H1 (cell line): ENCODE data around the gene ALOX15B.

Experiments
- CHD2 ChIP-seq: IDR thresholded peaks from 2 replicates; pipeline ENCODE4 v1.6.1; 2012; ENCODE audit warnings: low read length, improper control_type of control experiment
- CREB1 ChIP-seq: IDR thresholded peaks from 2 replicates; pipeline ENCODE4 v1.6.1; 2012; ENCODE audit warnings: inconsistent platforms
- EP300 ChIP-seq, 2 experiments: IDR thresholded peaks; 1 replicate in 1 of 2; 2 replicates in 1 of 2; pipeline ENCODE4 v1.6.1; 2011 to 2012; ENCODE audit warnings: low read depth in 2 of 2, low read length in 2 of 2, mild to moderate bottlenecking in 2 of 2, borderline replicate concordance in 1 of 2, inconsistent platforms in 1 of 2, moderate library complexity in 1 of 2
- EZH2 ChIP-seq: fragments of 200-600 bp; sonication (generic); IDR thresholded peaks from 2 replicates; pipeline ENCODE4 v1.7.1; 2012; ENCODE audit warnings: low read depth, mild to moderate bottlenecking, moderate library complexity, low read length, inconsistent platforms; ENCODE audit not compliant: severe bottlenecking
- KDM4A ChIP-seq: IDR thresholded peaks from one replicate; pipeline ENCODE4 v1.7.1; 2012; ENCODE audit warnings: low read depth, mild to moderate bottlenecking, moderate library complexity, low read length, inconsistent platforms; ENCODE audit not compliant: severe bottlenecking
- POLR2A ChIP-seq, 2 experiments: IDR thresholded peaks; 1 replicate in 1 of 2; 2 replicates in 1 of 2; pipeline ENCODE4 v1.6.1; 2011; ENCODE audit warnings: low read depth in 2 of 2, low read length in 2 of 2, mild to moderate bottlenecking in 2 of 2; ENCODE audit errors: control extremely low read depth in 1 of 2
- SP1 ChIP-seq: IDR thresholded peaks from 2 replicates; pipeline ENCODE4 v1.6.1; 2011; ENCODE audit warnings: low read depth, low read length
- SRF ChIP-seq: IDR thresholded peaks from 2 replicates; pipeline ENCODE4 v1.6.1; 2011; ENCODE audit warnings: mild to moderate bottlenecking, low read depth, low read length, moderate library complexity
- TAF1 ChIP-seq: IDR thresholded peaks from 2 replicates; pipeline ENCODE4 v1.6.1; 2011; ENCODE audit warnings: mild to moderate bottlenecking, low read depth, low read length
- TBP ChIP-seq: IDR thresholded peaks from 2 replicates; pipeline ENCODE4 v1.6.1; 2011; ENCODE audit warnings: low read depth, low read length, improper control_type of control experiment
- YY1 ChIP-seq: IDR thresholded peaks from 2 replicates; pipeline ENCODE4 v1.6.1; 2011; ENCODE audit warnings: low read depth, mild to moderate bottlenecking, low read length
- TF ChIP-seq, protein P1 (sequence below), 3 experiments: IDR thresholded peaks; 1 replicate in 2 of 3; 2 replicates in 1 of 3; pipeline versions ENCODE4 v1.5.1 to v1.6.1; 2011; ENCODE audit warnings: low read length in 3 of 3, mild to moderate bottlenecking in 3 of 3, inconsistent platforms in 2 of 3, low read depth in 1 of 3, moderate library complexity in 1 of 3; ENCODE audit not compliant: insufficient read depth in 1 of 3; ENCODE audit errors: control extremely low read depth in 1 of 3
- TF ChIP-seq, protein P2 (sequence below): IDR thresholded peaks from 2 replicates; pipeline ENCODE4 v1.6.1; 2012; ENCODE audit warnings: inconsistent platforms
- TF ChIP-seq, protein P3 (sequence below): IDR thresholded peaks from 2 replicates; pipeline ENCODE4 v1.6.1; 2011; ENCODE audit warnings: low read length, improper control_type of control experiment

- TF ChIP-seq, protein P1, sequence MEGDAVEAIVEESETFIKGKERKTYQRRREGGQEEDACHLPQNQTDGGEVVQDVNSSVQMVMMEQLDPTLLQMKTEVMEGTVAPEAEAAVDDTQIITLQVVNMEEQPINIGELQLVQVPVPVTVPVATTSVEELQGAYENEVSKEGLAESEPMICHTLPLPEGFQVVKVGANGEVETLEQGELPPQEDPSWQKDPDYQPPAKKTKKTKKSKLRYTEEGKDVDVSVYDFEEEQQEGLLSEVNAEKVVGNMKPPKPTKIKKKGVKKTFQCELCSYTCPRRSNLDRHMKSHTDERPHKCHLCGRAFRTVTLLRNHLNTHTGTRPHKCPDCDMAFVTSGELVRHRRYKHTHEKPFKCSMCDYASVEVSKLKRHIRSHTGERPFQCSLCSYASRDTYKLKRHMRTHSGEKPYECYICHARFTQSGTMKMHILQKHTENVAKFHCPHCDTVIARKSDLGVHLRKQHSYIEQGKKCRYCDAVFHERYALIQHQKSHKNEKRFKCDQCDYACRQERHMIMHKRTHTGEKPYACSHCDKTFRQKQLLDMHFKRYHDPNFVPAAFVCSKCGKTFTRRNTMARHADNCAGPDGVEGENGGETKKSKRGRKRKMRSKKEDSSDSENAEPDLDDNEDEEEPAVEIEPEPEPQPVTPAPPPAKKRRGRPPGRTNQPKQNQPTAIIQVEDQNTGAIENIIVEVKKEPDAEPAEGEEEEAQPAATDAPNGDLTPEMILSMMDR (IDR thresholded peaks at IDR 0.05; ENCODE audit: control extremely low read depth in 1 of 3, insufficient read depth in 1 of 3, low read depth in 1 of 3, low read length in 3 of 3), result no peak
- TF ChIP-seq SP1 (no peak), SRF (no peak), EP300 (IDR thresholded peaks at IDR 0.05; ENCODE audit: borderline replicate concordance in 1 of 2, low read depth in 2 of 2, low read length in 2 of 2) (no peak), YY1 (no peak), POLR2A (IDR thresholded peaks at IDR 0.05; ENCODE audit: control extremely low read depth in 1 of 2, low read depth in 2 of 2, low read length in 2 of 2) (no peak), CHD2 (no peak), TAF1 (no peak), TBP (no peak), CREB1 (no peak), KDM4A (no peak), EZH2 (no peak)
- TF ChIP-seq, protein P2, sequence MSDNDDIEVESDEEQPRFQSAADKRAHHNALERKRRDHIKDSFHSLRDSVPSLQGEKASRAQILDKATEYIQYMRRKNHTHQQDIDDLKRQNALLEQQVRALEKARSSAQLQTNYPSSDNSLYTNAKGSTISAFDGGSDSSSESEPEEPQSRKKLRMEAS, result no peak
- TF ChIP-seq, protein P3, sequence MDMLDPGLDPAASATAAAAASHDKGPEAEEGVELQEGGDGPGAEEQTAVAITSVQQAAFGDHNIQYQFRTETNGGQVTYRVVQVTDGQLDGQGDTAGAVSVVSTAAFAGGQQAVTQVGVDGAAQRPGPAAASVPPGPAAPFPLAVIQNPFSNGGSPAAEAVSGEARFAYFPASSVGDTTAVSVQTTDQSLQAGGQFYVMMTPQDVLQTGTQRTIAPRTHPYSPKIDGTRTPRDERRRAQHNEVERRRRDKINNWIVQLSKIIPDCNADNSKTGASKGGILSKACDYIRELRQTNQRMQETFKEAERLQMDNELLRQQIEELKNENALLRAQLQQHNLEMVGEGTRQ, result no peak
Measured at GRCh38 chr17:8062807-8063483, 24.1 kb downstream of the ALOX15B start.
